HUDEP-2 (cell line): ENCODE data around the gene DDX4.
A peak's percentile ranks its signal among the peaks of the same experiment; 100 is the strongest.
"Not testable (repeated sequence)": the region's sequence is repeated elsewhere in the genome, so short reads cannot be mapped to it uniquely, and the experiment has no call there.

Experiments used
- DNase-seq, 76 experiments: peaks; one replicate each; lab custom pipeline; 2025; ENCODE audit not compliant: unreplicated experiment in 76 of 76; lab: John Stamatoyannopoulos, UW

Gene DDX4

GRCh38 chr5:55737793-55738192 lies at the start of gene DDX4:
DDX4 (plus strand) TSS chr5:55738061; CDS start chr5:55738964, 903 bp downstream.
- no peak for DNase-seq

- peak in 7 of 76 experiments; percentile 0 to 33 (median 14) for DNase-seq
Observed at GRCh38 chr5:55691265-55692105, 46.4 kb upstream of the DDX4 start.

GRCh38 chr5:55692106-55692417 lies 45.8 kb upstream of the DDX4 start:
- no peak for DNase-seq

- DNase-seq = no peak
Observed at GRCh38 chr5:55692509-55692908, 45.4 kb upstream of the DDX4 start.

- peak in 4 of 76 experiments; percentile 13 to 23 (median 17) for DNase-seq
Observed at GRCh38 chr5:55694152-55694830, 43.6 kb upstream of the DDX4 start.

- DNase-seq = not testable (repeated sequence)
Observed at GRCh38 chr5:55696704-55697103, 41.2 kb upstream of the DDX4 start.

GRCh38 chr5:55699041-55699688 lies 38.7 kb upstream of the DDX4 start:
- DNase-seq = no peak

- DNase-seq = no peak
Observed at GRCh38 chr5:55700745-55701144, 37.1 kb upstream of the DDX4 start.

GRCh38 chr5:55701462-55702103 lies 36.3 kb upstream of the DDX4 start:
- no peak for DNase-seq

GRCh38 chr5:55702598-55703345 lies 35.1 kb upstream of the DDX4 start:
- no peak for DNase-seq

- DNase-seq = no peak
Observed at GRCh38 chr5:55706230-55706629, 31.6 kb upstream of the DDX4 start.

- no peak for DNase-seq
Observed at GRCh38 chr5:55708732-55709131, 29.1 kb upstream of the DDX4 start.

GRCh38 chr5:55711507-55712022 lies 26.3 kb upstream of the DDX4 start:
- peak in 3 of 76 experiments; percentile 7 to 21 (median 9) for DNase-seq

- peak in 75 of 76 experiments; percentile 36 to 93 (median 84) for DNase-seq
Observed at GRCh38 chr5:55712023-55712859, 25.6 kb upstream of the DDX4 start, which contains the start of gene SLC38A9. SLC38A9 (minus strand) TSS chr5:55712324; CDS start chr5:55697958, 14,366 bp downstream.

GRCh38 chr5:55713871-55714270 lies 24.0 kb upstream of the DDX4 start:
- DNase-seq = no peak

- DNase-seq = no peak
Observed at GRCh38 chr5:55714339-55714738, 23.5 kb upstream of the DDX4 start.

- no peak for DNase-seq
Observed at GRCh38 chr5:55714749-55715148, 23.1 kb upstream of the DDX4 start.

- no peak for DNase-seq
Observed at GRCh38 chr5:55715519-55716078, 22.3 kb upstream of the DDX4 start.

- not testable (repeated sequence) for DNase-seq
Observed at GRCh38 chr5:55719026-55719425, 18.8 kb upstream of the DDX4 start.
